HT1080 (cell line): ENCODE data around the gene CLDN15. TPM values are rescaled to one million over a fixed set of nuclear protein-coding genes. Genes with fewer than 3 reads are reported as not detected.
A peak's percentile ranks its signal among the peaks of the same experiment; 100 is the strongest.
"Not testable (repeated sequence)": the region's sequence is repeated elsewhere in the genome, so short reads cannot be mapped to it uniquely, and the experiment has no call there.

Experiments
- DNase-seq: peaks from one replicate; pipeline ENCODE4 v3.0.0-alpha.2; 2015; ENCODE audit warnings: low read depth
- small RNA-seq: library from RNA; depleted of rRNA; stranded (forward); fragments of <200 nt; gene quantifications from one replicate; pipeline ENCODE3, GENCODE V24; 2014
- total RNA-seq: library from RNA; depleted of rRNA; stranded (reverse); fragments of >200 nt; shearing (Covaris generic); gene quantifications from 2 replicates; pipeline ENCODE4 v1.2.3, GENCODE V29; 2014; rRNA removed

The CLDN15 gene
- total RNA-seq, 1 experiment from 2014 or later = 10.6 TPM

- no peak for DNase-seq
Measured at GRCh38 chr7:101200504-101200861, 37.1 kb downstream of the CLDN15 start.

- not testable (repeated sequence) for DNase-seq
Measured at GRCh38 chr7:101199522-101199921, 38.1 kb downstream of the CLDN15 start.

GRCh38 chr7:101198476-101198875, 39.1 kb downstream of the CLDN15 start:
- DNase-seq = no peak

GRCh38 chr7:101197991-101198390, 39.6 kb downstream of the CLDN15 start:
- DNase-seq = no peak

GRCh38 chr7:101195884-101196283, 41.7 kb downstream of the CLDN15 start:
- no peak for DNase-seq

- DNase-seq = no peak
Measured at GRCh38 chr7:101189109-101189508, 48.5 kb downstream of the CLDN15 start.

GRCh38 chr7:101186844-101187428, 50.7 kb downstream of the CLDN15 start:
- DNase-seq = no peak

- DNase-seq = no peak
Measured at GRCh38 chr7:101186194-101186593, 51.4 kb downstream of the CLDN15 start.

- DNase-seq = peak; percentile 64
Measured at GRCh38 chr7:101185258-101185839, 52.3 kb downstream of the CLDN15 start.

Small RNA genes within 50 kb of the gene (small RNA-seq; reads per million reads assigned to genes)
- gene RNU6-1104P = not detected

Other genes starting within 250 kb of the CLDN15 start
- not detected in 2 replicates for gene MUC17, start 217.7 kb downstream of the CLDN15 start, total RNA-seq
- 10.8 and 11.4 TPM in 2 replicates for gene TRIM56, start 152.3 kb downstream of the CLDN15 start, total RNA-seq
- gene SERPINE1, start 110.7 kb downstream of the CLDN15 start, total RNA-seq = 179 and 187 TPM in 2 replicates
- 184 TPM in 2 replicates for gene AP1S1, start 83.3 kb downstream of the CLDN15 start, total RNA-seq
- 29.8 and 45.2 TPM in 2 replicates for gene VGF, start 72.2 kb downstream of the CLDN15 start, total RNA-seq
- not detected in 2 replicates for gene NAT16, start 57.5 kb downstream of the CLDN15 start, total RNA-seq
- gene MOGAT3, start 36.8 kb downstream of the CLDN15 start, total RNA-seq = 0.21 TPM in 1 of 2 replicates, not detected in the other
- gene PLOD3, start 20.2 kb downstream of the CLDN15 start, total RNA-seq = 90.0 and 102 TPM in 2 replicates
- gene ZNHIT1, start 19.6 kb downstream of the CLDN15 start, total RNA-seq = 148 and 157 TPM in 2 replicates
- gene FIS1, start 7.3 kb upstream of the CLDN15 start, total RNA-seq = 137 and 211 TPM in 2 replicates
- gene IFT22, start 84.0 kb upstream of the CLDN15 start, total RNA-seq = 19.6 and 23.8 TPM in 2 replicates
- gene COL26A1, start 125.1 kb upstream of the CLDN15 start, total RNA-seq = 0.02 TPM in 1 of 2 replicates, not detected in the other